Measurements from ENCODE around the gene MYD88.

DNA sequence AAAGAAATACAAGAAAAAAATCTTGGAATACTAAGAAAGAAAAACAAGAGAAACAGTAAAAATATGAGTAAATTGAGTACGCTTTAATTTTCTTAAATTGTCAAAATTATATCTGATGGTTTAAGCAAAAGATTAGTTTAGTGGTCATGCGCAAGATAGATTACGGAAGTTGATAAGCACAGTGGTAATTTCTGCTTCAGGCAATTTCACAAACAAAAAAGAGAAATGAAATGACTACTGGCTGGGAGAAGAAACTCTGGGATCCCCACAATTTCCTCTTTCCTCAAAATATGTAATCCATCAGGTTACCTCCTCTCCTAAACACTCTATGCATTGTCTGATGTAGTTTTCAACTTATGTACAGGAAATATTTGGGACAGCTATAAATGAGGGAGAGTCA, 9.0 kb downstream of the MYD88 start:
- no peak for TF ChIP-seq EZH2phosphoT487 (IDR thresholded peaks at IDR 0.05; ENCODE audit: insufficient read depth, low read depth)
- TF ChIP-seq EZH2 (IDR thresholded peaks at IDR 0.05; ENCODE audit: insufficient read depth, poor library complexity, severe bottlenecking): no peak
